ENCODE results near the gene OR5AU1.
"Not testable (repeated sequence)": the region's sequence is repeated elsewhere in the genome, so short reads cannot be mapped to it uniquely, and the experiment has no call there.

The OR5AU1 gene

DNA sequence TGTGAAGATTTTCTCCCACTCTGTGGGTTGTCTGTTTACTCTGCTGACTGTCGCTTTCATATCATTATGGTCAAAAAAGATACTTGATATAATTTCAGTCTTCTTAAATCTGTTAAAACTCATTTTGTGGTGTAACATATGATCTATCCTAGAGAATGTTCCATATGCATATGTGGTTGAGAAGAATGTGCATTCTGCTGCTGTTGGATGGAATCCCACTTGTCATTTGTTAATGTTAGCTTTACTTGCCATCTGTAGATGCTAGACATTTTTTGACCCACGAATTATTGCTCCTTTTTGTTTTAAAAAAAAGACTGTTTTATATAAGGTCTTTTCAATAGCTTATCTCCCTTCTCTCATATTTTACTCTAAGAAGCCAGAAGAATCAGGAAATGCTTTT lies 26.3 kb upstream of the OR5AU1 start:
- TF ChIP-seq, protein P1, sequence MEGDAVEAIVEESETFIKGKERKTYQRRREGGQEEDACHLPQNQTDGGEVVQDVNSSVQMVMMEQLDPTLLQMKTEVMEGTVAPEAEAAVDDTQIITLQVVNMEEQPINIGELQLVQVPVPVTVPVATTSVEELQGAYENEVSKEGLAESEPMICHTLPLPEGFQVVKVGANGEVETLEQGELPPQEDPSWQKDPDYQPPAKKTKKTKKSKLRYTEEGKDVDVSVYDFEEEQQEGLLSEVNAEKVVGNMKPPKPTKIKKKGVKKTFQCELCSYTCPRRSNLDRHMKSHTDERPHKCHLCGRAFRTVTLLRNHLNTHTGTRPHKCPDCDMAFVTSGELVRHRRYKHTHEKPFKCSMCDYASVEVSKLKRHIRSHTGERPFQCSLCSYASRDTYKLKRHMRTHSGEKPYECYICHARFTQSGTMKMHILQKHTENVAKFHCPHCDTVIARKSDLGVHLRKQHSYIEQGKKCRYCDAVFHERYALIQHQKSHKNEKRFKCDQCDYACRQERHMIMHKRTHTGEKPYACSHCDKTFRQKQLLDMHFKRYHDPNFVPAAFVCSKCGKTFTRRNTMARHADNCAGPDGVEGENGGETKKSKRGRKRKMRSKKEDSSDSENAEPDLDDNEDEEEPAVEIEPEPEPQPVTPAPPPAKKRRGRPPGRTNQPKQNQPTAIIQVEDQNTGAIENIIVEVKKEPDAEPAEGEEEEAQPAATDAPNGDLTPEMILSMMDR (IDR thresholded peaks at IDR 0.05; ENCODE audit: control extremely low read depth, extremely low read depth, low read depth, missing control alignments) = no peak
- POLR2A ChIA-PET = no interaction called here
- DNase-seq (ENCODE audit: extremely low spot score) = no peak
- CTCF ChIA-PET = no interaction called here

DNA sequence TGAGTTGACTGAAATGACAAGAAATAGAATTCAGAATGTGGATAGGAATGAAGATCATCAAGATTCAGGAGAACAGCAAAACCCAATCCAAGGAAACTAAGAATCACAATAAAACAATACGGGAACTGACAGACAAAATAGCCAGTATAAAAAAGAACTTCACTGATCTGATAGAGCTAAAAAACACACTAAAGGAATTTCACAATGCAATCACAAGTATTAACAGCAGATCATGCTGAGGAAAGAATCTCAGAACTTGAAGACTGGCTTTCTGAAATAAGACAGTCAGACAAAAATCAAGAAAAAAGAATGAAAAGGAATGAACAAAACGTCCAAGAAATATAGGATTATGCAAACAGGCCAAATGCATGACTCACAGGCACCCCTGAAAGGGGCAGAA lies 15.3 kb upstream of the OR5AU1 start:
- no peak for DNase-seq (ENCODE audit: extremely low spot score)
- TF ChIP-seq, protein P1 (IDR thresholded peaks at IDR 0.05; ENCODE audit: control extremely low read depth, extremely low read depth, low read depth, missing control alignments) = no peak
- ChIA-PET POLR2A (no interaction called here), CTCF (no interaction called here)

DNA sequence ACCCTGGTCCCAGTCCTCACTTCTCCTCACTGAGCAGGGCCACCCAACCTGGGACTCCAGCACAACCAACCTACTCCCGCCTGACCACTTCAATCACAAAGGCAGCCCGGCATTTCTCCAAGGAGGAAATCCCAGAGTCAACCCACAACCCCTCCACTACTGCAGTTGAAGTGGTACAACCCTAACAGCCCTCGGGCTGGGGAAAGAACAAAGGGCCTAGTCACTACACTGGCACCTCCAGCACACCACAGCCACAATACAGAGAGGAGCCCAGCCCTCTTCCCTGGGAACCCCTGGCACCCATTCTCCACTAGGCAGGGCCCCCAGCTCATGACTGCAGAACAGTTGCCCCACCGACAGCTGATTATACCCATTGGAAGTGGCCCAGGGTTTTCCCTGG lies 13.7 kb upstream of the OR5AU1 start:
- DNase-seq (ENCODE audit: extremely low spot score) = no peak
- TF ChIP-seq, protein P1 (IDR thresholded peaks at IDR 0.05; ENCODE audit: control extremely low read depth, extremely low read depth, low read depth, missing control alignments) = no peak
- POLR2A ChIA-PET = no interaction called here
- CTCF ChIA-PET = interaction anchor here (1.1 kb wide), 1 partner anchor 13 kb away, joined by 3 read pairs; no protein-coding TSS in a partner anchor

DNA sequence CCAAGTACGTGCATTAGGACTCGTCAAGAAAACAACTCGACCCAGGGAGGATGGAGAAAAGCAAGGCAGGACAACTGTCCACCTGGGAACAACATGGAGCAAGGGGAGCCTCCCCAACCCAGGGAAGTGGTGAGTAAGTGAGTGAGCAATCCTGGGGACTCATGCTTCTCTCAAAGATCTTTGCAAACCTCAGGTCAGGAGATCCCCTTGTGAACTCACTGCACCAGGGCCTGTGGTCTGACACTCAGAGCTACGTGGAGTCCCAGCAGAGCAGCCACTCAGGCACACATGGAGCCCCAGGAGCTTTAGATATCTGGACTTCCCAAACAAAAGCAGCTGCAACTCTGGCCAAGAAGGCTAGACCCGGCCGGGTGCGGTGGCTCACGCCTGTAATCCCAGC lies 12.2 kb upstream of the OR5AU1 start:
- POLR2A ChIA-PET = no interaction called here
- CTCF ChIA-PET = interaction anchor here (1.2 kb wide), 1 partner anchor 33 kb away, joined by 3 read pairs; no protein-coding TSS in a partner anchor
- DNase-seq (ENCODE audit: extremely low spot score) = no peak

DNA sequence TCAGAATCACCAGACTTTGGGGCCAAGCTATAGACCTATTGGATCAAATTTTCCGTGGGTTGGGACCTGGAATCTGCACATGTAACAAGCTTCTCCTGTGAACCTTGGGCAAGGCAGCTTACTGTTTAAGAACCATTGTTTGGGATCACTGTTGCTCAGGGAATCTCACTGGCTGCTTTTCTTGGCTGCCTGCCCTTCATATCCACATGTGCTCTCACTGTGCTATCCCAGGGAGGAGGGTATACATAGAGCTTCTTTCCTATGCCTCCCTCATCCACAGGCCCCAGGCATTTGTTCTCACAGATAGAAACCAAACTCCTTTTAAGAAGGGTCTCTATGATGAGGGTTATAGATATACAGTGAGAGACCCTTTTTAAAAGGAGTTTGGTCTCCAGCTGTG lies 9.8 kb upstream of the OR5AU1 start:
- CTCF ChIA-PET = interaction anchor here (1.6 kb wide), 1 partner anchor 8 kb away, joined by 3 read pairs; no protein-coding TSS in a partner anchor
- DNase-seq (ENCODE audit: extremely low spot score); POLR2A ChIA-PET: not testable (repeated sequence)

More for the DNA sequence above, 12.2 kb upstream of the OR5AU1 start:
- TF ChIP-seq, protein P1 (IDR thresholded peaks at IDR 0.05; ENCODE audit: control extremely low read depth, extremely low read depth, low read depth, missing control alignments) = no peak

DNA sequence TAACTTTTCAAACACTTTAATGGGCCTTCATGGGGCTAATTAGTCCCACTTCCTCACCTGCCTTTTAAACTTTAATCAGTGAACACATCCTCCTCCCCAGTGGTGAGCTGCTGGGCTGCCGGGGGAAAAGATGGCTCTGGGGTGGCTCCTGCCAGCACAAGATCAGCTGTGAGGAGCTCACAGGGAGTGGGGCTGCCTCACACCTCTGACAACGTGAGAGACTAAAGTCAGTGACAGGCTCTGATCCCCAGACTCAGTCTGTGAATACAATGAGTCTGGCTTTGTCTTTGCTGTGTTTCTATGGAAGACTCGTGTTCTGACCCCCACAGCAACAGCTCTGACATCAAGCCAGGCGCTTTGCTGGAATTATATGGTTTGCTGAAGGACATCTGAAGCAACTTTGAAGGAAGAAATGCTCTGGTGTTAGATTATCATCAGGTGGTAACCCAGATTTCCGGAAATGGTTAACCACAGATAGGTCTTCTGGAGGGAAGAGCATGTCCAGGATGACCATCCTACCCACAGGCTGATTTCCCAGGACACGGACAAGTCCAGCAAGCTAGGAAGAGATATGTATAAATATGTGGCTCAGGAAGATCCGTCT lies 9.2 kb upstream of the OR5AU1 start:
- POLR2A ChIA-PET; DNase-seq (ENCODE audit: extremely low spot score): not testable (repeated sequence)
- CTCF ChIA-PET = interaction anchor here (1.6 kb wide), 1 partner anchor 8 kb away, joined by 3 read pairs; no protein-coding TSS in a partner anchor

DNA sequence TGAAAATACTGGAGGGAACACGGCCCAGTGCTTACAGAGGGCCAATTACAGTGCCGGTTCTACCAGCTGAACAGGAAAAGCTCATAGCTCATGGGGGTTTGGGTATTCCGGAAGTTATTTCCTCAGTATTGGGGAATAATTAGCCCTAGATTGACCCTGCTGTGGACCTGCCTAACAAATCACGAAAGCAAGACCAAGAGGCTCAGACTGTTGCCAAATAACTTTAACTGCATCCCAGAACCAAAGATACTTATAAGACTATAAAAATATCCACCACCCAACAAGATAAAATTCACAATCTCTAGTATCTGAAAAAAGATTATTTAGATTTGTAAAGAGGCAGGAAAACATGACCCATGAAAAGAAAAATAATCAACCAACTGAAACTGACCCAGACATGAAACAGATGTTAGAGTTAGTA lies 8.0 kb upstream of the OR5AU1 start:
- CTCF ChIA-PET = no interaction called here
- TF ChIP-seq, protein P1 (IDR thresholded peaks at IDR 0.05; ENCODE audit: control extremely low read depth, extremely low read depth, low read depth, missing control alignments) = no peak
- POLR2A ChIA-PET = no interaction called here
- DNase-seq (ENCODE audit: extremely low spot score) = no peak

DNA sequence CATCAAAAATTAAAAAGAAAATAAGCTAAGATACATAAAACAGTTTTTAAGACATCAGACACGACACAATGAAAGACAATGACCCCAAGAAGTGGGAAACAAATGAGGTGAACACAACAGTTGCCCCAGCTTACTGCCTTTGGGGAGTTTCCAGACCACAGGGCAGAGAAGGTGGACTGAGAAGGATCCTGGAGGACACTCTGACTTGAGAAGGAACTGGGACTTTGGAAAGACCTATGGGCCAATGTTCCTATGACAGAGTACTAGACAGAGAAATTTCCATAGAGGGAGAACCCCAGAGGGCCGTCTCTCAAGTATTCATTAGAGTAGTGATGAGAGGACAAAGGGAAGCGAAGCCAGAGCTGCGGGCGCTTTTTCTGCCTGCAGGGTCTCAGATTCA lies 6.2 kb upstream of the OR5AU1 start:
- POLR2A ChIA-PET = no interaction called here
- CTCF ChIA-PET = interaction anchor here (1.4 kb wide), 1 partner anchor 15 kb away, joined by 3 read pairs; no protein-coding TSS in a partner anchor
- DNase-seq (ENCODE audit: extremely low spot score) = no peak
- TF ChIP-seq, protein P1 (IDR thresholded peaks at IDR 0.05; ENCODE audit: control extremely low read depth, extremely low read depth, low read depth, missing control alignments) = no peak
